Measurements from ENCODE around the gene ZBTB16. TPM values are rescaled to one million over a fixed set of nuclear protein-coding genes. Genes with fewer than 3 reads are reported as not detected.

The ZBTB16 gene
- total and polyA plus RNA-seq, 2 donors (not counting 3 experiments of a cell fraction or from before 2014, with no cell fraction given) = 9.8 to 20.3 TPM

GRCh38 chr11:114033066-114033465, 26.4 kb upstream of the ZBTB16 start:
- TF ChIP-seq JUN (IDR thresholded peaks at IDR 0.05; ENCODE audit: borderline replicate concordance, insufficient read depth, insufficient read length, low read depth) (no peak), FOS (IDR thresholded peaks at IDR 0.05; ENCODE audit: borderline replicate concordance, insufficient read depth, low read length) (no peak), EZH2 (IDR thresholded peaks at IDR 0.05; ENCODE audit: borderline replicate concordance, low read depth, low read length, severe bottlenecking) (no peak), CTCF (IDR thresholded peaks at IDR 0.05; ENCODE audit: extremely low read depth in 1 of 2, insufficient read depth in 1 of 2, low read depth in 1 of 2, low read length in 2 of 2) (no peak), POLR2AphosphoS5 (IDR thresholded peaks at IDR 0.05; ENCODE audit: insufficient read depth, low read depth, low read length) (no peak), POLR2A (IDR thresholded peaks at IDR 0.05; ENCODE audit: low read depth, low read length) (no peak), MYC (IDR thresholded peaks at IDR 0.05; ENCODE audit: low read depth, low read length) (no peak), MAX (IDR thresholded peaks at IDR 0.05; ENCODE audit: insufficient read depth, insufficient read length) (no peak), GATA2 (IDR thresholded peaks at IDR 0.05; ENCODE audit: insufficient read depth, insufficient read length, low read depth, low read length) (no peak)
- ChIA-PET POLR2A (no interaction called here), CTCF (interaction anchor here (1.0 to 7.5 kb wide), 4 partner anchors 11 to 227 kb away, joined by 3 to 236 read pairs (median 34); no protein-coding TSS in a partner anchor)
- Histone ChIP-seq H3K4me1 (ENCODE audit: control insufficient read depth, extremely low read depth, insufficient read depth, low read length) (peaks cover 8% of the 10 kb centered on the region), H3K4me2 (ENCODE audit: insufficient read depth, low read length) (no peak overlapping the region), H4K20me1 (replicated peaks; ENCODE audit: control insufficient read depth, extremely low read depth, insufficient read depth, low read length) (no peaks in the 10 kb centered on the region), H2AFZ (ENCODE audit: low read depth, low read length) (no peak overlapping the region), H3K4me3 (replicated peaks in 1 of 3; ENCODE audit: insufficient read depth in 1 of 3, low read depth in 1 of 3, low read length in 3 of 3) (no peak overlapping the region), H3K79me2 (ENCODE audit: control insufficient read depth, insufficient read depth, low read length) (no peaks in the 10 kb centered on the region), H3K9me1 (replicated peaks; ENCODE audit: control insufficient read depth, extremely low read depth, insufficient read depth, low read length) (no peaks in the 10 kb centered on the region), H3K9me3 (replicated peaks; ENCODE audit: control insufficient read depth, insufficient read depth, low read length) (no peaks in the 10 kb centered on the region), H3K36me3 (ENCODE audit: control insufficient read depth in 2 of 2, extremely low read depth in 1 of 2, insufficient read depth in 2 of 2, low read length in 2 of 2) (no peaks in the 10 kb centered on the region), H3K27me3 (ENCODE audit: control insufficient read depth in 2 of 2, insufficient read depth in 2 of 2, low read length in 2 of 2) (peaks cover 11 to 12% of the 10 kb centered on the region in 2 experiments), H3K9ac (replicated peaks; ENCODE audit: extremely low read depth, insufficient read depth, low read length) (no peak overlapping the region), H3K27ac (ENCODE audit: insufficient read depth, low read depth, low read length) (no peak overlapping the region)
- dilution Hi-C loops (cut with MboI; ENCODE audit: extremely low pct_ligation_motif_present, low sequenced_read_pairs) = loop anchor here (25.0 kb wide), 1 partner anchor 229 kb away; no protein-coding TSS in a partner anchor
- FAIRE-seq (no peak), DNase-seq (ENCODE audit: low read depth, low spot score) (no peak)
- BruUV-seq (replicated peaks) = no TSS peak
- intact Hi-C loops (cut with micrococcal nuclease) = no loop called here

Measured in endothelial cell of umbilical vein (primary cell).